ENCODE measurements around the gene DESI2.

DNA sequence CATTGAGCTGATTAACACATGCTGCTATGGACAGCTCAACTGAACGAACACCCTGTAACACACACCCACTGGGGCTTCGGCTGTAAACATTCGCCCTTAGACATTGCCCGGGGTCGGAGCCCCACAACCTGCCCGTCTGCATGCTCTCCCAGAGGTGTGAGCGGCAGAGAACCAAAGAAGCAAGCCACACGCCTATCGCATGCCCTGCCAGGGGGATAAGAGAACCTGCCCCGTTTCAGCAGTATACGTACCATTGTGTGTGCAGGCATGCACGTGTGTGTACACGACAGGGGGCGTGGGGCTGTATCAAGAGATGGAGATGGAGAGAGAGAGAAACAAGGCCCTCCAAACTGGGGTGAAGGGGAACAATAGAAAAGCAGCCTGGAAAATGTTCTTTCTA, 9.9 kb upstream of the DESI2 start:
- TF ChIP-seq, protein P1, sequence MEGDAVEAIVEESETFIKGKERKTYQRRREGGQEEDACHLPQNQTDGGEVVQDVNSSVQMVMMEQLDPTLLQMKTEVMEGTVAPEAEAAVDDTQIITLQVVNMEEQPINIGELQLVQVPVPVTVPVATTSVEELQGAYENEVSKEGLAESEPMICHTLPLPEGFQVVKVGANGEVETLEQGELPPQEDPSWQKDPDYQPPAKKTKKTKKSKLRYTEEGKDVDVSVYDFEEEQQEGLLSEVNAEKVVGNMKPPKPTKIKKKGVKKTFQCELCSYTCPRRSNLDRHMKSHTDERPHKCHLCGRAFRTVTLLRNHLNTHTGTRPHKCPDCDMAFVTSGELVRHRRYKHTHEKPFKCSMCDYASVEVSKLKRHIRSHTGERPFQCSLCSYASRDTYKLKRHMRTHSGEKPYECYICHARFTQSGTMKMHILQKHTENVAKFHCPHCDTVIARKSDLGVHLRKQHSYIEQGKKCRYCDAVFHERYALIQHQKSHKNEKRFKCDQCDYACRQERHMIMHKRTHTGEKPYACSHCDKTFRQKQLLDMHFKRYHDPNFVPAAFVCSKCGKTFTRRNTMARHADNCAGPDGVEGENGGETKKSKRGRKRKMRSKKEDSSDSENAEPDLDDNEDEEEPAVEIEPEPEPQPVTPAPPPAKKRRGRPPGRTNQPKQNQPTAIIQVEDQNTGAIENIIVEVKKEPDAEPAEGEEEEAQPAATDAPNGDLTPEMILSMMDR (IDR thresholded peaks at IDR 0.05 in 8 of 11, conservative IDR thresholded peaks at IDR 0.05 in 3 of 11) = no peak
- no peak for TF ChIP-seq POLR2AphosphoS5 (IDR thresholded peaks at IDR 0.05)

All from spleen (tissue), 7 donors.